Right hindlimb (tissue), 1 donor: ENCODE measurements around the gene EPHB3.
A peak's percentile ranks its signal among the peaks of the same experiment; 100 is the strongest.
"Not testable (repeated sequence)": the region's sequence is repeated elsewhere in the genome, so short reads cannot be mapped to it uniquely, and the experiment has no call there.

Source experiments
- DNase-seq: peaks from one replicate; pipeline ENCODE4 v3.0.0-alpha.2; 2018

EPHB3 gene

GRCh38 chr3:184601576-184602371 is 40.2 kb downstream of the EPHB3 start:
- peak; percentile 59 for DNase-seq

- peak; percentile 52 for DNase-seq
Observed at GRCh38 chr3:184602372-184603150, 41.0 kb downstream of the EPHB3 start.

GRCh38 chr3:184603151-184604030 is 41.8 kb downstream of the EPHB3 start:
- DNase-seq, result no peak

- peak; percentile 75 for DNase-seq
Observed at GRCh38 chr3:184604039-184604601, 42.5 kb downstream of the EPHB3 start.

GRCh38 chr3:184604615-184605290 is 43.2 kb downstream of the EPHB3 start:
- no peak for DNase-seq

GRCh38 chr3:184608209-184608608 is 46.6 kb downstream of the EPHB3 start:
- no peak for DNase-seq

- peak; percentile 51 for DNase-seq
Observed at GRCh38 chr3:184609476-184610244, 48.1 kb downstream of the EPHB3 start.

- peak; percentile 64 for DNase-seq
Observed at GRCh38 chr3:184610245-184610871, 48.8 kb downstream of the EPHB3 start.

GRCh38 chr3:184611607-184612281 is 50.2 kb downstream of the EPHB3 start:
- peak; percentile 85 for DNase-seq

- no peak for DNase-seq
Observed at GRCh38 chr3:184615396-184615795, 53.8 kb downstream of the EPHB3 start.

- DNase-seq, result no peak
Observed at GRCh38 chr3:184616436-184616835, 54.9 kb downstream of the EPHB3 start.

- DNase-seq, result not testable (repeated sequence)
Observed at GRCh38 chr3:184617306-184617705, 55.7 kb downstream of the EPHB3 start.

GRCh38 chr3:184618811-184619210 is 57.2 kb downstream of the EPHB3 start:
- no peak for DNase-seq

GRCh38 chr3:184619369-184619768 is 57.8 kb downstream of the EPHB3 start:
- peak; percentile 68 for DNase-seq

- no peak for DNase-seq
Observed at GRCh38 chr3:184619787-184620430, 58.3 kb downstream of the EPHB3 start.

- no peak for DNase-seq
Observed at GRCh38 chr3:184620475-184621119, 59.0 kb downstream of the EPHB3 start.

GRCh38 chr3:184622156-184622555 is 60.6 kb downstream of the EPHB3 start:
- DNase-seq, result not testable (repeated sequence)

- DNase-seq, result no peak
Observed at GRCh38 chr3:184626923-184627322, 65.3 kb downstream of the EPHB3 start.

- no peak for DNase-seq
Observed at GRCh38 chr3:184629555-184630160, 68.1 kb downstream of the EPHB3 start.
